HepG2 (cell line): ENCODE results near the gene GSTM2. TPM values are rescaled to one million over a fixed set of nuclear protein-coding genes. Genes with fewer than 3 reads are reported as not detected.

Source experiments
- ATAC-seq: fragments of 200-7000 bp; cut with Tn5 transposase; 3 replicates; pipeline ENCODE4 v1.9.1; 2020; ENCODE audit warnings: mild to moderate bottlenecking, moderate library complexity
- BruUV-seq: library from RNA; stranded (reverse); fragments of 400-500 nt; replicated peaks from 2 replicates; lab custom pipeline; 2021; lab: Mats Ljungman, UMichigan
- CTCF ChIA-PET: fragments of 300-600 bp; formaldehyde crosslinking; extraction: SDS; loops from one replicate; lab custom pipeline; 2021; ENCODE audit warnings: low total read pairs, inconsistent platforms, low intra/inter-chr PET ratio; lab: Yijun Ruan, JAX
- POLR2A ChIA-PET: fragments of 350-600 bp; sonication (Branson Sonifier 250); formaldehyde crosslinking; loops from one replicate; lab custom pipeline; 2020; ENCODE audit warnings: antibody characterized with exemption, inconsistent platforms; lab: Yijun Ruan, JAX
- DNase-seq: peaks from one replicate; pipeline ENCODE4 v3.0.0-alpha.2; 2015; ENCODE audit warnings: low spot score
- FAIRE-seq: peaks from 3 replicates; lab custom pipeline; 2011; peaks lifted over from hg19 to GRCh38; lab: Jason Lieb, UNC
- H2AFZ ChIP-seq: one replicate; pipeline ENCODE4 v1.6.1; 2011; ENCODE audit warnings: low read length, inconsistent platforms
- H3K27ac ChIP-seq: fragments of 300-600 bp; 3 replicates; pipeline ENCODE4 v1.8.0; 2011; ENCODE audit warnings: mixed run types, mild to moderate bottlenecking, mixed read lengths, low read length, inconsistent platforms; ENCODE audit not compliant: insufficient read depth; ENCODE audit errors: extremely low read length
- H3K27me3 ChIP-seq, 2 experiments: fragments of 200-600 bp in 1 of 2; 2 replicates in 1 of 2; 3 replicates in 1 of 2; pipeline versions ENCODE4 v1.6.0 to v1.8.0; 2011; ENCODE audit warnings: low read length in 2 of 2, mild to moderate bottlenecking in 2 of 2, moderate library complexity in 2 of 2, inconsistent platforms in 1 of 2; ENCODE audit not compliant: insufficient read depth in 2 of 2, control insufficient read depth in 1 of 2
- H3K36me3 ChIP-seq, 2 experiments: fragments of 200-600 bp in 1 of 2; replicated peaks in 1 of 2; 2 replicates in 1 of 2; 3 replicates in 1 of 2; pipeline versions ENCODE4 v1.5.1 to v1.8.0; 2011; ENCODE audit warnings: low read length in 2 of 2, inconsistent platforms in 1 of 2; ENCODE audit not compliant: insufficient read depth in 2 of 2, control insufficient read depth in 1 of 2
- H3K4me1 ChIP-seq: 2 replicates; pipeline ENCODE4 v1.5.1; 2012; ENCODE audit warnings: low read length, inconsistent platforms; ENCODE audit not compliant: insufficient read depth
- H3K4me2 ChIP-seq: 2 replicates; pipeline ENCODE4 v1.6.0; 2011; ENCODE audit warnings: low read depth, low read length, inconsistent platforms
- H3K4me3 ChIP-seq, 3 experiments: fragments of 200-600 bp in 1 of 3; sonication (generic), shearing (Covaris generic) in 1 of 3; replicated peaks in 1 of 3; 2 replicates each; pipeline ENCODE4 v1.5.1; 2011 to 2016; ENCODE audit warnings: low read length in 3 of 3, inconsistent platforms in 2 of 3, low read depth in 2 of 3, mild to moderate bottlenecking in 2 of 3, control low read depth in 1 of 3, mixed read lengths in 1 of 3; ENCODE audit not compliant: insufficient read depth in 1 of 3
- H3K79me2 ChIP-seq: one replicate; pipeline ENCODE4 v1.6.1; 2011; ENCODE audit warnings: low read length, inconsistent platforms; ENCODE audit not compliant: insufficient read depth
- H3K9ac ChIP-seq: 2 replicates; pipeline ENCODE4 v1.6.0; 2011; ENCODE audit warnings: mild to moderate bottlenecking, low read depth, low read length, inconsistent platforms; ENCODE audit not compliant: insufficient read depth
- H3K9me3 ChIP-seq: 2 replicates; pipeline ENCODE4 v1.5.1; 2012; ENCODE audit warnings: mild to moderate bottlenecking, low read length
- H4K20me1 ChIP-seq: 2 replicates; pipeline ENCODE4 v1.6.0; 2011; ENCODE audit warnings: inconsistent platforms, mild to moderate bottlenecking, low read length, moderate library complexity; ENCODE audit not compliant: insufficient read depth
- CSRNP1 ChIP-seq: sonication (generic); formaldehyde crosslinking; IDR thresholded peaks from 2 replicates; pipeline ENCODE4 v1.8.1; 2023; ENCODE audit warnings: mild to moderate bottlenecking, missing genetic modification reagents
- FIP1L1 ChIP-seq: fragments of 200-400 bp; formaldehyde crosslinking; IDR thresholded peaks from 2 replicates; pipeline ENCODE4 v1.6.1; 2018; ENCODE audit warnings: low read depth, mild to moderate bottlenecking, low read length, moderate library complexity, borderline replicate concordance; ENCODE audit not compliant: insufficient read depth
- GRHL1 ChIP-seq: sonication (generic); formaldehyde crosslinking; conservative IDR thresholded peaks from 2 replicates; pipeline ENCODE4 v1.8.0; 2022; ENCODE audit warnings: missing genetic modification reagents
- HMG20B ChIP-seq: conservative IDR thresholded peaks from 2 replicates; pipeline ENCODE4 v1.6.1; 2016; ENCODE audit warnings: missing genetic modification reagents, missing compliant biosample characterization
- KMT2B ChIP-seq: IDR thresholded peaks from 2 replicates; pipeline ENCODE4 v1.6.1; 2016; ENCODE audit warnings: missing genetic modification reagents, missing compliant biosample characterization
- MAZ ChIP-seq, 2 experiments: sonication (generic) in 1 of 2; formaldehyde crosslinking in 1 of 2; IDR thresholded peaks; 2 replicates each; pipeline versions ENCODE4 v1.5.0 to v1.6.1; 2012 to 2020; ENCODE audit warnings: low read depth in 2 of 2, mild to moderate bottlenecking in 2 of 2, borderline replicate concordance in 1 of 2, improper control_type of control experiment in 1 of 2, low read length in 1 of 2, missing genetic modification reagents in 1 of 2, moderate library complexity in 1 of 2
- SMYD3 ChIP-seq: sonication (generic); formaldehyde crosslinking; IDR thresholded peaks from 2 replicates; pipeline ENCODE4 v1.8.1; 2023; ENCODE audit warnings: mild to moderate bottlenecking, missing genetic modification reagents
- SOX5 ChIP-seq: IDR thresholded peaks from 2 replicates; pipeline ENCODE4 v1.6.1; 2016; ENCODE audit warnings: borderline replicate concordance
- ZBTB7B ChIP-seq: sonication (generic); formaldehyde crosslinking; IDR thresholded peaks from 2 replicates; pipeline ENCODE4 v1.4.0; 2020; ENCODE audit warnings: missing genetic modification reagents
- ZNF275 ChIP-seq: sonication (generic); formaldehyde crosslinking; IDR thresholded peaks from 2 replicates; pipeline ENCODE4 v1.8.0; 2022; ENCODE audit warnings: missing genetic modification reagents, mild to moderate bottlenecking, inconsistent platforms, borderline replicate concordance
- ZNF431 ChIP-seq: sonication (generic); formaldehyde crosslinking; IDR thresholded peaks from 2 replicates; pipeline ENCODE4 v1.9.0; 2022; ENCODE audit warnings: missing genetic modification reagents, low read depth, mild to moderate bottlenecking, borderline replicate concordance
- ZNF44 ChIP-seq: sonication (generic); formaldehyde crosslinking; IDR thresholded peaks from 2 replicates; pipeline ENCODE4 v1.5.1; 2020; ENCODE audit warnings: mild to moderate bottlenecking, missing genetic modification reagents
- ZNF740 ChIP-seq: sonication (generic); formaldehyde crosslinking; IDR thresholded peaks from 2 replicates; pipeline ENCODE4 v1.4.0; 2020; ENCODE audit warnings: missing genetic modification reagents
- ZNF776 ChIP-seq: sonication (generic); formaldehyde crosslinking; IDR thresholded peaks from 2 replicates; pipeline ENCODE4 v1.4.0; 2020; ENCODE audit warnings: mild to moderate bottlenecking, missing genetic modification reagents
- ZNF792 ChIP-seq: IDR thresholded peaks from 2 replicates; pipeline ENCODE4 v1.6.1; 2016
- WGBS: methylation state at CpG from one replicate; pipeline ENCODE4 v1.1.6; 2017; ENCODE audit warnings: low lambda C conversion rate; 5-methylcytosine and 5-hydroxymethylcytosine counted together
- in situ Hi-C: cut with HindIII; loops from 2 replicates; pipeline ENCODE4 v1.10.0; 2017; ENCODE audit warnings: low pct_unique_long_range_greater_than_20kb; ENCODE audit not compliant: extremely low pct_ligation_motif_present
- intact Hi-C: fragments of 100-400 bp; cut with micrococcal nuclease; formaldehyde crosslinking; loops from one replicate; pipeline ENCODE4 v1.10.0; 2022; ENCODE audit not compliant: unreplicated experiment
- polyA plus RNA-seq, 8 experiments: library from polyadenylated mRNA; depleted of rRNA in 3 of 8; stranded (reverse) in 7 of 8; unstranded in 1 of 8; fragments of >200 nt; fragmentation: Illumina TruSeq in 4 of 8; extraction: Trizol in 4 of 8; gene quantifications; 2 replicates each; pipeline versions ENCODE4 v1.2.1 to v1.2.3, GENCODE V29; 2011 to 2016; ENCODE audit warnings: low read depth in 4 of 8, missing spikeins in 1 of 8, mixed read lengths in 1 of 8; ENCODE audit not compliant: insufficient read depth in 1 of 8
- total RNA-seq, 5 experiments: library from RNA; depleted of rRNA; stranded (reverse); fragments of >200 nt; fragmentation: Illumina TruSeq; extraction: Trizol; gene quantifications; 2 replicates each; pipeline ENCODE4 v1.2.3, GENCODE V29; 2016; ENCODE audit warnings: low read depth in 1 of 5
- TF ChIP-seq, protein P1 (sequence below): sonication (generic); formaldehyde crosslinking; IDR thresholded peaks from 2 replicates; pipeline ENCODE4; 2020; ENCODE audit warnings: missing genetic modification reagents, mild to moderate bottlenecking, borderline replicate concordance

GSTM2 gene
- total and polyA plus RNA-seq, 2 of the 13 experiments (the other 11 are each of a cell fraction or from before 2014, with no cell fraction given) = 7.0 to 15.0 TPM

- TF ChIP-seq KMT2B (CRISPR knock-in tag) (no peak), HMG20B (CRISPR knock-in tag) (no peak), SMYD3 (no peak), ZNF275 (CRISPR knock-in tag) (no peak), ZNF740 (CRISPR knock-in tag) (no peak), MAZ (IDR thresholded peaks at IDR 0.05; ENCODE audit: borderline replicate concordance, low read depth, low read length) (no peak), MAZ (CRISPR knock-in tag; IDR thresholded peaks at IDR 0.05; ENCODE audit: low read depth) (no peak), FIP1L1 (no peak), ZNF792 (CRISPR knock-in tag) (no peak)
Measured at GRCh38 chr1:109721042-109721441, 53.2 kb downstream of the GSTM2 start (continued).

GRCh38 chr1:109721971-109722370, 54.1 kb downstream of the GSTM2 start:
- no peak overlapping the region for H3K27ac ChIP-seq
- FAIRE-seq = no peak
- POLR2A ChIA-PET = no interaction called here
- no peaks in the 10 kb centered on the region for H3K79me2 ChIP-seq
- no peak for DNase-seq
- peaks cover 20% of the 10 kb centered on the region for H3K4me1 ChIP-seq
- ATAC-seq = no peak
- no peak overlapping the region for H3K9ac ChIP-seq
- no peaks in the 10 kb centered on the region for H4K20me1 ChIP-seq
- intact Hi-C loops (no loop called here), in situ Hi-C loops (no loop called here)
- H3K27me3 ChIP-seq = peaks cover 0 to 9% of the 10 kb centered on the region in 2 experiments; a peak in 1 of 5 replicates
- no peak overlapping the region for H3K4me3 ChIP-seq
- H3K9me3 ChIP-seq = no peaks in the 10 kb centered on the region
- BruUV-seq = no TSS peak
- H2AFZ ChIP-seq = no peak overlapping the region
- 77% methylated on average over 1 of the region's 1 CpG for WGBS
- CTCF ChIA-PET = no interaction called here
- H3K4me2 ChIP-seq = no peak overlapping the region
- H3K36me3 ChIP-seq = no peaks in the 10 kb centered on the region
- TF ChIP-seq ZBTB7B (CRISPR knock-in tag) = no peak
- TF ChIP-seq CSRNP1 (CRISPR knock-in tag) = no peak
- TF ChIP-seq ZNF776 = no peak
- no peak for TF ChIP-seq SOX5
- no peak for TF ChIP-seq ZNF44
- TF ChIP-seq, protein P1, sequence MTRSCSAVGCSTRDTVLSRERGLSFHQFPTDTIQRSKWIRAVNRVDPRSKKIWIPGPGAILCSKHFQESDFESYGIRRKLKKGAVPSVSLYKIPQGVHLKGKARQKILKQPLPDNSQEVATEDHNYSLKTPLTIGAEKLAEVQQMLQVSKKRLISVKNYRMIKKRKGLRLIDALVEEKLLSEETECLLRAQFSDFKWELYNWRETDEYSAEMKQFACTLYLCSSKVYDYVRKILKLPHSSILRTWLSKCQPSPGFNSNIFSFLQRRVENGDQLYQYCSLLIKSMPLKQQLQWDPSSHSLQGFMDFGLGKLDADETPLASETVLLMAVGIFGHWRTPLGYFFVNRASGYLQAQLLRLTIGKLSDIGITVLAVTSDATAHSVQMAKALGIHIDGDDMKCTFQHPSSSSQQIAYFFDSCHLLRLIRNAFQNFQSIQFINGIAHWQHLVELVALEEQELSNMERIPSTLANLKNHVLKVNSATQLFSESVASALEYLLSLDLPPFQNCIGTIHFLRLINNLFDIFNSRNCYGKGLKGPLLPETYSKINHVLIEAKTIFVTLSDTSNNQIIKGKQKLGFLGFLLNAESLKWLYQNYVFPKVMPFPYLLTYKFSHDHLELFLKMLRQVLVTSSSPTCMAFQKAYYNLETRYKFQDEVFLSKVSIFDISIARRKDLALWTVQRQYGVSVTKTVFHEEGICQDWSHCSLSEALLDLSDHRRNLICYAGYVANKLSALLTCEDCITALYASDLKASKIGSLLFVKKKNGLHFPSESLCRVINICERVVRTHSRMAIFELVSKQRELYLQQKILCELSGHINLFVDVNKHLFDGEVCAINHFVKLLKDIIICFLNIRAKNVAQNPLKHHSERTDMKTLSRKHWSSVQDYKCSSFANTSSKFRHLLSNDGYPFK (CRISPR knock-in tag) = no peak
- no peak for TF ChIP-seq GRHL1 (CRISPR knock-in tag)
- no peak for TF ChIP-seq ZNF431 (CRISPR knock-in tag)
